Muscle of leg (tissue), 11 donors: ENCODE data around the gene ZFAND3. TPM values are rescaled to one million over a fixed set of nuclear protein-coding genes. Genes with fewer than 3 reads are reported as not detected.

Experiments
- DNase-seq: peaks from one replicate; pipeline ENCODE4 v3.0.0; 2013
- H3K27ac ChIP-seq: one replicate; pipeline ENCODE4 v1.5.1; 2013; ENCODE audit warnings: mild to moderate bottlenecking, low read length, control low read depth
- H3K27me3 ChIP-seq: one replicate; pipeline ENCODE4 v1.6.1; 2013; ENCODE audit warnings: low read length; ENCODE audit not compliant: control insufficient read depth, insufficient read depth
- H3K36me3 ChIP-seq: one replicate; pipeline ENCODE4 v1.6.1; 2013; ENCODE audit warnings: low read length; ENCODE audit not compliant: control insufficient read depth, insufficient read depth
- H3K4me1 ChIP-seq: one replicate; pipeline ENCODE4 v1.6.1; 2013; ENCODE audit warnings: low read length; ENCODE audit not compliant: control insufficient read depth, insufficient read depth
- H3K4me3 ChIP-seq: one replicate; pipeline ENCODE4 v1.5.1; 2013; ENCODE audit warnings: low read length, control low read depth
- H3K9me3 ChIP-seq: replicated peaks from 2 replicates; pipeline ENCODE4 v1.6.1; 2013; ENCODE audit warnings: low read depth, low read length; ENCODE audit not compliant: control insufficient read depth
- WGBS: methylation state at CpG from one replicate; pipeline ENCODE4 v1.1.5; 2013; ENCODE audit warnings: missing lambda C conversion rate; ENCODE audit not compliant: insufficient coverage; 5-methylcytosine and 5-hydroxymethylcytosine counted together
- polyA plus RNA-seq, 8 donors: library from polyadenylated mRNA; unstranded; fragments of 120-200 nt; gene quantifications; one replicate each; pipeline versions ENCODE4 v1.2.1 to v1.2.3, GENCODE V29; 2013; ENCODE audit warnings: inconsistent platforms in 1 of 8, low replicate concordance in 1 of 8; ENCODE audit not compliant: insufficient read length in 8 of 8, insufficient read depth in 1 of 8
- total RNA-seq: library from RNA; stranded (reverse); fragments of 120-200 nt; gene quantifications from one replicate; pipeline ENCODE4 v1.2.4, GENCODE V29; 2013

The ZFAND3 gene
- total and polyA plus RNA-seq, 9 donors: 13.8 to 92.1 (median 83.8) TPM

GRCh38 chr6:37965964-37966676, 146.6 kb downstream of the ZFAND3 start:
- Histone ChIP-seq H3K4me1 (no peaks in the 10 kb centered on the region), H3K27me3 (no peaks in the 10 kb centered on the region), H3K27ac (no peak overlapping the region), H3K36me3 (peaks cover 2% of the 10 kb centered on the region), H3K9me3 (peaks cover 14% of the 10 kb centered on the region), H3K4me3 (no peak overlapping the region)
- 83% methylated on average over 1 of the region's 3 CpGs for WGBS
- no peak for DNase-seq

- no peak for DNase-seq
- no peaks in the 10 kb centered on the region for H3K27me3 ChIP-seq
- WGBS: no CpG with 5 or more reads among the region's 1 CpG
- peaks cover 2% of the 10 kb centered on the region for H3K36me3 ChIP-seq
- H3K27ac ChIP-seq: no peak overlapping the region
- H3K4me1 ChIP-seq: no peaks in the 10 kb centered on the region
- no peak overlapping the region for H3K4me3 ChIP-seq
- peaks cover 10% of the 10 kb centered on the region for H3K9me3 ChIP-seq
These were observed 147.3 kb downstream of the ZFAND3 start for GRCh38 chr6:37966801-37967200.

GRCh38 chr6:37967651-37968050, 148.1 kb downstream of the ZFAND3 start:
- DNase-seq: no peak
- no CpG with 5 or more reads among the region's 1 CpG for WGBS

GRCh38 chr6:37971266-37971665, 151.7 kb downstream of the ZFAND3 start:
- Histone ChIP-seq H3K36me3 (no peaks in the 10 kb centered on the region), H3K9me3 (peaks cover 22% of the 10 kb centered on the region), H3K4me1 (no peaks in the 10 kb centered on the region), H3K27ac (no peak overlapping the region), H3K4me3 (no peak overlapping the region), H3K27me3 (no peaks in the 10 kb centered on the region)
- no peak for DNase-seq
- 100% methylated on average over 1 of the region's 2 CpGs for WGBS

More at GRCh38 chr6:37967651-37968050, 148.1 kb downstream of the ZFAND3 start:
- Histone ChIP-seq H3K27ac (no peak overlapping the region), H3K4me1 (no peaks in the 10 kb centered on the region), H3K27me3 (no peaks in the 10 kb centered on the region), H3K9me3 (peaks cover 10% of the 10 kb centered on the region), H3K4me3 (no peak overlapping the region), H3K36me3 (peaks cover 2% of the 10 kb centered on the region)

GRCh38 chr6:37971711-37972390, 152.3 kb downstream of the ZFAND3 start:
- H3K4me3 ChIP-seq: no peak overlapping the region
- H3K4me1 ChIP-seq: no peaks in the 10 kb centered on the region
- no peaks in the 10 kb centered on the region for H3K36me3 ChIP-seq
- H3K9me3 ChIP-seq: peaks cover 22% of the 10 kb centered on the region
- H3K27ac ChIP-seq: no peak overlapping the region
- DNase-seq: peak; percentile 64
- no CpG with 5 or more reads among the region's 4 CpGs for WGBS
- no peaks in the 10 kb centered on the region for H3K27me3 ChIP-seq

DNA sequence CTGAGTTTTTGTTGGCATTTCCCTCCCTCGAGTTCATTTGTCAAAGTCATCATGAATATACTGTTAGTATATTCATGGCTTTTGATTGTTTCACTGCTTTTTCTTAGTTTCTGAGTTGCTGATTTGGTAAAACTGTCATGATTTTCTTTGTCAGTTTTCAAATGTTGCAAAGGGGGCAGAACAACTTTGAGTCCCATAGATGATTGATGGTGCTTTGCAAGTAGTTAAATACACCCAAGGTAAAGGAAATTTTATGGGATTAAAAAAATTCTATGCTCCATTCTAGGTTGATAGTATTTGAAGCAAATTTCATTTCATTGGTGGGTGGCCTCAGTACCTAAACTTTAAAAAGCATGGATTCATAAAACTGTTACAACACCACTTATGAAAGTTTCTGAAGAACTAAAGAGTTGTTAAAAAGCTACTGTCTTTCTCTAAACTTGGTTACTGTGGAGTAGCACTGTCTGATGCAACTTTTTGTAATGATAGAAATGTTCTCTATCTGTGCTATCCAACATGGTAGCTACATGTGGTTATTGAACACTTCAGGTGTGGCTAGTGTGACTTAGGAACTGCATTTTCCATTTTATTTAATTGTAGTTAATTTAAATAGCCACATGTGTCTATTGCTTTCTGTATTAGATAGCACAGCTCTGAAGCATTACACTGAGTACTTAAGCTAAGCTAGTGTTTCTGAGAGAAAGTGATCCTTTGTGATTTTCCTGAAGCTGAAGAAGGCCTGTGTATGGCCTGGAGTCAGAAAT, 153.6 kb downstream of the ZFAND3 start:
- Histone ChIP-seq H3K4me3 (no peak overlapping the region), H3K9me3 (peaks cover 14% of the 10 kb centered on the region), H3K27ac (no peak overlapping the region), H3K36me3 (no peaks in the 10 kb centered on the region), H3K27me3 (no peaks in the 10 kb centered on the region), H3K4me1 (no peaks in the 10 kb centered on the region)
- no CpG with 5 or more reads among the region's 1 CpG for WGBS
- no peak for DNase-seq

- Histone ChIP-seq H3K4me1 (no peaks in the 10 kb centered on the region), H3K36me3 (no peaks in the 10 kb centered on the region), H3K27ac (no peak overlapping the region), H3K4me3 (no peak overlapping the region), H3K27me3 (no peaks in the 10 kb centered on the region), H3K9me3 (peaks cover 12% of the 10 kb centered on the region)
- WGBS: no CpG with 5 or more reads among the region's 4 CpGs
- DNase-seq: no peak
These were observed 154.9 kb downstream of the ZFAND3 start for GRCh38 chr6:37974381-37974780.

DNA sequence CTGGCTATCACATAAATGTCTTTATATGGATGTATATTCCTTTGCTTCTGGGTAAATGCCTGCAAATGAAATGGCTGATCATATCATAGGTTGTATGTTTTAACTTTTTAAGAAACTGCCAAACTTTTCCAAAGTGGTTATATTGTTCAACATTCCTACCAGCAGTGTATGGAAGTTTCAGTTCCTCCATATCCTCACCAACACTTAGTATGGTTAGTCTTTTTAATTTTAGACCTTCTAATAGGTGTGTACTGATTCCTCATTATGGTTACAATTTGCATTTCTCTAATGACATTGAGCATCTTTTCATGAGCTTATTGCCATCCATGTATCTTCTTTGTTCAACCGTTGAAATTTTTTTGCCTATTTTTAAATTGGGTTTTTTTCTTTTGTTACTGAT, 155.4 kb downstream of the ZFAND3 start:
- no peak overlapping the region for H3K27ac ChIP-seq
- H3K4me3 ChIP-seq: no peak overlapping the region
- H3K9me3 ChIP-seq: peaks cover 12% of the 10 kb centered on the region
- H3K4me1 ChIP-seq: peaks cover 2% of the 10 kb centered on the region
- DNase-seq: no peak
- no CpG with 5 or more reads among the region's 1 CpG for WGBS
- H3K27me3 ChIP-seq: no peaks in the 10 kb centered on the region
- H3K36me3 ChIP-seq: no peaks in the 10 kb centered on the region

- WGBS: 93% methylated on average over 2 of the region's 3 CpGs
- H3K27ac ChIP-seq: no peak overlapping the region
- H3K36me3 ChIP-seq: no peaks in the 10 kb centered on the region
- no peak overlapping the region for H3K4me3 ChIP-seq
- H3K4me1 ChIP-seq: peaks cover 2% of the 10 kb centered on the region
- no peaks in the 10 kb centered on the region for H3K27me3 ChIP-seq
- DNase-seq: no peak
- H3K9me3 ChIP-seq: peaks cover 12% of the 10 kb centered on the region
These were observed 158.2 kb downstream of the ZFAND3 start for GRCh38 chr6:37977715-37978114.
